SJCRH30 (cell line): ENCODE data around the gene OR10A3. TPM values are rescaled to one million over a fixed set of nuclear protein-coding genes. Genes with fewer than 3 reads are reported as not detected.

Experiments used
- DNase-seq, 2 experiments: peaks; one replicate each; pipeline ENCODE4 v3.0.0-alpha.2; 2015 to 2020
- H3K27ac ChIP-seq: fragments of 250-450 bp; sonication (Bioruptor Pico); 2 replicates; pipeline ENCODE4 v1.5.1; 2020; ENCODE audit warnings: mild to moderate bottlenecking, moderate library complexity
- H3K27me3 ChIP-seq: fragments of 250-450 bp; sonication (Bioruptor Pico); 2 replicates; pipeline ENCODE4 v1.5.1; 2020; ENCODE audit warnings: mild to moderate bottlenecking, moderate library complexity
- H3K36me3 ChIP-seq: fragments of 250-450 bp; sonication (Bioruptor Pico); 2 replicates; pipeline ENCODE4 v1.5.1; 2020; ENCODE audit warnings: mild to moderate bottlenecking, moderate library complexity
- H3K4me1 ChIP-seq: fragments of 250-450 bp; sonication (Bioruptor Pico); 2 replicates; pipeline ENCODE4 v1.5.1; 2020; ENCODE audit warnings: mild to moderate bottlenecking, moderate library complexity
- H3K4me3 ChIP-seq: fragments of 250-450 bp; sonication (Bioruptor Pico); 2 replicates; pipeline ENCODE4 v1.5.1; 2020; ENCODE audit warnings: mild to moderate bottlenecking, moderate library complexity
- H3K9me3 ChIP-seq: fragments of 250-450 bp; sonication (Bioruptor Pico); replicated peaks from 2 replicates; pipeline ENCODE4 v1.5.1; 2020; ENCODE audit warnings: mild to moderate bottlenecking, moderate library complexity
- total RNA-seq: library from RNA; depleted of rRNA; stranded (reverse); fragments of >200 nt; shearing (Covaris generic); gene quantifications from 2 replicates; pipeline ENCODE4 v1.2.3, GENCODE V29; 2014

Gene OR10A3
- total RNA-seq, 1 experiment from 2014 or later, result not detected

DNA sequence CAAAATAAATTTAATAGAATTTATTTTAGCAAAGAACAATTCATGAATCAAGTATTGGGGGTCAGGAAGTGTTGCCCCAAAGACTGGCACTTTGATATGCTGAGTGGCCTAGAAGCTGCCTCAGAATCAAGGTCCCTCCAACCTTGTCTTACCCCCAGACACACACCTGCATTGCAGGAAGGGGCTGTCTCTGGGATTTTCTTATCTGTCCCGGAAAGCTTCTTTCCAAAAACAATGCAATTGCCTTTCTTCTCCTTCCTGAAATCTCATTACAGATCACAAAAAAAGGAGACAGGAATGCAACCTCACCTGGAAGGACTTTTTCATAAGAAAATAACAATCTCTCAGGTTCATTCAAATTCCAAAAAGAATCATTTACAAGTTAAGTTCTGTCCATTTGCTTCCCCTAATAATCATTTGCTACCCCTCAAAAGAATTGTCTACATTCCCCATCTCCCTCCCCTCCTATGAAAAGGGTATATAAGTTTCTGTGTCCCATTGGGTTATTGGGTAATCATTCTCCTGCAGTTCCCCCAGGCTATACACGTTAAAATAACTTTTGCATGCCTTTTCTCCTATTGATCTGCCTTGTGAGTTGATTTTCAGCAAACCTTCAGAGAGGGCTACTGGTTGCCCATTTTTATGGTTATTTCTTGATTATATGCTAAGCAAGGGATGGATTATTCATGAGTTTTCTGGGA is 31.8 kb downstream of the OR10A3 start:
- Histone ChIP-seq H3K4me3 (no peak overlapping the region), H3K27me3 (no peaks in the 10 kb centered on the region), H3K27ac (no peak overlapping the region), H3K9me3 (no peaks in the 10 kb centered on the region), H3K36me3 (no peaks in the 10 kb centered on the region), H3K4me1 (no peaks in the 10 kb centered on the region)
- DNase-seq, result no peak

GRCh38 chr11:7907121-7907520 is 34.4 kb downstream of the OR10A3 start:
- DNase-seq, result no peak
- no peaks in the 10 kb centered on the region for H3K9me3 ChIP-seq
- H3K4me3 ChIP-seq, result no peak overlapping the region
- H3K27me3 ChIP-seq, result no peaks in the 10 kb centered on the region
- H3K27ac ChIP-seq, result no peak overlapping the region
- no peaks in the 10 kb centered on the region for H3K4me1 ChIP-seq
- H3K36me3 ChIP-seq, result no peaks in the 10 kb centered on the region

- Histone ChIP-seq H3K9me3 (no peaks in the 10 kb centered on the region), H3K27me3 (no peaks in the 10 kb centered on the region), H3K27ac (no peak overlapping the region), H3K4me3 (no peak overlapping the region), H3K4me1 (no peaks in the 10 kb centered on the region), H3K36me3 (no peaks in the 10 kb centered on the region)
- DNase-seq, result no peak
Observed at GRCh38 chr11:7906481-7906880, 35.0 kb downstream of the OR10A3 start.

- H3K36me3 ChIP-seq, result no peaks in the 10 kb centered on the region
- H3K27ac ChIP-seq, result no peak overlapping the region
- DNase-seq, result no peak
- H3K9me3 ChIP-seq, result no peaks in the 10 kb centered on the region
- no peaks in the 10 kb centered on the region for H3K27me3 ChIP-seq
- no peak overlapping the region for H3K4me3 ChIP-seq
- no peaks in the 10 kb centered on the region for H3K4me1 ChIP-seq
Observed at GRCh38 chr11:7905961-7906429, 35.5 kb downstream of the OR10A3 start.

DNA sequence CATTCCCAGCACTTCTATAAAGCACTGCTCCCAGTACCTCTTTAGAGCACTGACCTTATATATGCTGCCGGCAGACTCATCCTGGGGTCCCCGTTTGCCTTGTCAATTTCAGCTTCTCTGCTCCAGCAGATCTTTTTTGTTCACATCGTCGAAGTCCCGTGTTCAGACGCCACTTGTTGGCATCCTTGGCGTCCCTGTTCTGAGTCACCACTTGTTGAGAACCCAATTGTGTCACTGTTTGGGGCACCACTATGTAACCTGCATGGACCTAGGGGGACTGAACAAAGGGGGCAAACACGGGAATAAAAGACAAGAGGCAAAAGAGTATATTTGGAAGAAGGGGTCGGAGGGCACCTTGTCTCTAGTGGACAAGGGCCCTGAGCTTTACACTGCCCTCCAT is 36.0 kb downstream of the OR10A3 start:
- no peak overlapping the region for H3K27ac ChIP-seq
- H3K9me3 ChIP-seq, result no peaks in the 10 kb centered on the region
- H3K27me3 ChIP-seq, result no peaks in the 10 kb centered on the region
- H3K4me1 ChIP-seq, result no peaks in the 10 kb centered on the region
- H3K4me3 ChIP-seq, result no peak overlapping the region
- no peaks in the 10 kb centered on the region for H3K36me3 ChIP-seq
- DNase-seq, result no peak

- no peaks in the 10 kb centered on the region for H3K9me3 ChIP-seq
- DNase-seq, result no peak
- H3K4me1 ChIP-seq, result no peaks in the 10 kb centered on the region
- H3K27me3 ChIP-seq, result no peaks in the 10 kb centered on the region
- H3K4me3 ChIP-seq, result no peak overlapping the region
- no peak overlapping the region for H3K27ac ChIP-seq
- no peaks in the 10 kb centered on the region for H3K36me3 ChIP-seq
Observed at GRCh38 chr11:7904917-7905316, 36.6 kb downstream of the OR10A3 start.

- no peak for DNase-seq
- Histone ChIP-seq H3K27me3 (no peaks in the 10 kb centered on the region), H3K4me3 (no peak overlapping the region), H3K27ac (no peak overlapping the region), H3K36me3 (no peaks in the 10 kb centered on the region), H3K9me3 (no peaks in the 10 kb centered on the region), H3K4me1 (no peaks in the 10 kb centered on the region)
Observed at GRCh38 chr11:7903940-7904339, 37.6 kb downstream of the OR10A3 start.

DNA sequence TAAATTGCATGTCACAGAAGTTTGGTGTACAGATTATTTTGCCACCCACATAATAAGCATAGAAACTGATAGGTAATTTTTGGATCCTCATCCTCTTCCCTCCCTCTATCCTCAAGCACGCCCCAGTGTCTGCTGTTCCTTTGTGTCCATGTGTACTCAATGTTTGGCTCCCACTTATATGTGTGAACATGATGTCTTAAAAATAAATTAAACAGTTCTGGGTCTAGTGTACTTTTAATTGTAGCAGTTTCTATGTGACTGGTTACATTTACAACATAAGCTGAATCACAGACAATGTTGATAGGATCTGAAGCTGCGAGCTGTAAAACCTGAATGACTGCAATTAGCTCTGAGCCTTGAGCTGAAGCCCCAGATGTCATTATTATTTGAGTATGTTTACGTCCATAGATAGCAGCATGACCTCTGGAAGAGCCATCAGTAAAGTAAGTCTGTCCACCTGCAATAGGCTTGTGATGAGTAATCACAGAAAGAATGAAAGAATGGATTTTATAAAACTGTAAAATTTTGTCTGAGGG is 40.1 kb downstream of the OR10A3 start:
- no peaks in the 10 kb centered on the region for H3K4me1 ChIP-seq
- no peaks in the 10 kb centered on the region for H3K9me3 ChIP-seq
- H3K36me3 ChIP-seq, result no peaks in the 10 kb centered on the region
- H3K4me3 ChIP-seq, result no peak overlapping the region
- DNase-seq, result no peak
- no peak overlapping the region for H3K27ac ChIP-seq
- no peaks in the 10 kb centered on the region for H3K27me3 ChIP-seq

- no peak overlapping the region for H3K4me3 ChIP-seq
- DNase-seq, result no peak
- no peaks in the 10 kb centered on the region for H3K27me3 ChIP-seq
- H3K4me1 ChIP-seq, result no peaks in the 10 kb centered on the region
- no peaks in the 10 kb centered on the region for H3K9me3 ChIP-seq
- H3K27ac ChIP-seq, result no peak overlapping the region
- H3K36me3 ChIP-seq, result no peaks in the 10 kb centered on the region
Observed at GRCh38 chr11:7900686-7901085, 40.8 kb downstream of the OR10A3 start.

- H3K27me3 ChIP-seq, result no peaks in the 10 kb centered on the region
- no peak overlapping the region for H3K4me3 ChIP-seq
- H3K9me3 ChIP-seq, result no peaks in the 10 kb centered on the region
- no peak overlapping the region for H3K27ac ChIP-seq
- DNase-seq, result no peak
- no peaks in the 10 kb centered on the region for H3K36me3 ChIP-seq
- no peaks in the 10 kb centered on the region for H3K4me1 ChIP-seq
Observed at GRCh38 chr11:7899418-7899817, 42.1 kb downstream of the OR10A3 start.

- no peaks in the 10 kb centered on the region for H3K4me1 ChIP-seq
- no peak overlapping the region for H3K27ac ChIP-seq
- no peak for DNase-seq
- no peaks in the 10 kb centered on the region for H3K36me3 ChIP-seq
- H3K9me3 ChIP-seq, result no peaks in the 10 kb centered on the region
- H3K27me3 ChIP-seq, result no peaks in the 10 kb centered on the region
- H3K4me3 ChIP-seq, result no peak overlapping the region
Observed at GRCh38 chr11:7898666-7899283, 42.7 kb downstream of the OR10A3 start.

DNA sequence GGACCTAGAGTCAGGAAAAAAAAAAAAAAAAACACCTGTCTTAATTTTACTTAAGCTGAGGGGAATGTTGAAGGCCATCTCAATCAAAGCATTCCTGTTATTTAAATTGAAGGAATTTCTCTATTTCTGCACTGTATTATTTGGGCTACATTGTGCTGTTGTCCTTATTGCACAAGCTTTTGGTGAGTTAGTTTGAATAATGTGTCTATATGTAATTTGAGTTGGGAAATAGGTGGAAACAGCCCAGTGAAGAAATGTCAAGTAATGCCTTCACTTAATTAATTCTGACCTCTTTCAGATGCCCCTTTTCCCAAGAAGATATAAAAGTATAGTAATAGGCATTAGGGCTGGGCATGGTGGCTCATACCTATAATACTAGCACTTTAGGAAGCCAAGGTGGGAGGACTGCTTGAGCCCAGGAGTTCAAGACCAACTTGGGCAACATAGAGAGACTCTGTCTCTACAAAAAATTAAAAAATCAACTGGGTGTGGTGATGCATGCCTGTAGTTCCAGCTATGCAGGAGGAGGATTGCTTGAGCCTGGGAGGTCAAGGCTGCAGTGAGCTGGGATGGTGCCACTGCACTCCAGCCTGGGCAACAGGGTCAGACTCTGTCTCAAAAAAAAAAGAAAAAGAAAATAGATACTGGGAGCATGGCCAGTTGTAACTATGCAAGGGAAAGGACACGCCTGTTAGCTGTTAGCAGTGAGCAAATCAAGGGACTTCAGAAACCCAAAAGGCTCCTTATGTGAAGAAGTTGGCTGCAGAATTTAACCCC is 45.3 kb downstream of the OR10A3 start:
- DNase-seq, result no peak
- H3K27me3 ChIP-seq, result no peaks in the 10 kb centered on the region
- no peak overlapping the region for H3K27ac ChIP-seq
- no peak overlapping the region for H3K4me3 ChIP-seq
- H3K9me3 ChIP-seq, result no peaks in the 10 kb centered on the region
- H3K4me1 ChIP-seq, result peaks cover 3% of the 10 kb centered on the region; the same call in 1 of the 2 replicates
- H3K36me3 ChIP-seq, result no peaks in the 10 kb centered on the region

DNA sequence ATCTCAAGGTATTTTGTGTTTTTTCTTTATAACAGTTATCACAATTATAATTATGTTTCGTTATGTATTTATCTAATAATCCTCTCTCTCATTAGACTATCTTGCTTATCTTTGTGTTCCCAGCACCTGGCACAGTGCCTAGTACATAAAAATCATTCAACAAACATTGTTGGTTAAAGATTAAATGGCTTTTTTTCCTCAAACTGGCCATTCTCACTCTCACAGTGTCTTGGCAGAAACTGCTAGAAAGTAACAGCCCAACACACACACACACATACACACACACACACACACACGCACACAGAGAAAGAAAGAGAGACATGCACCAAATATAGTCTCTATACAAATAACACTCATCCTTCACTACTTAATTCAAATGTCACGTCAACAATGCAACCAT is 47.3 kb downstream of the OR10A3 start:
- Histone ChIP-seq H3K36me3 (no peaks in the 10 kb centered on the region), H3K27ac (no peak overlapping the region), H3K9me3 (no peaks in the 10 kb centered on the region), H3K4me3 (no peak overlapping the region), H3K4me1 (peaks cover 3% of the 10 kb centered on the region; the same call in 1 of the 2 replicates), H3K27me3 (no peaks in the 10 kb centered on the region)
- no peak for DNase-seq

DNA sequence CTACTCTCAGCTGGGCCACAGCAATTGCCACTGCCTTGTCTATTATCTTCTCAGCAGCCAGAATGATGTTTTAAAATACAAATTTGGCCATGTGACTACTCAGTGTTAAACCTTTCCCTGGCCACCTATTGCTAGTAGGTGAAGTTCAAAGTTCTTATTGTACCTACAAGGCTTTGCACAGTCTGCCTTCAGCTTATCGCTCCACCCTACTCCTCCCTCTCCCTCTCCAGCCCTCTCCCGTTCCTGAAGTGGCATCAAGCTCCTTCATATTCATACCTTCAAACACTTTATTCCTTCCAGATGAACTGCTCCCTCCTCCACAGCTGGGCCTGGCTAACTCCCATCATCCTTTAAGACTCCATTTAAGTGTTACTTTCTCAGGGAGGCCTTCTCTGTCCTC is 47.7 kb downstream of the OR10A3 start:
- no peaks in the 10 kb centered on the region for H3K36me3 ChIP-seq
- H3K9me3 ChIP-seq, result no peaks in the 10 kb centered on the region
- no peak overlapping the region for H3K4me3 ChIP-seq
- DNase-seq, result no peak
- peaks cover 3% of the 10 kb centered on the region; the same call in 1 of the 2 replicates for H3K4me1 ChIP-seq
- no peaks in the 10 kb centered on the region for H3K27me3 ChIP-seq
- H3K27ac ChIP-seq, result no peak overlapping the region

- peak; percentile 14 to 69 for DNase-seq
- Histone ChIP-seq H3K36me3 (no peaks in the 10 kb centered on the region), H3K4me1 (peaks cover 3% of the 10 kb centered on the region; the same call in 1 of the 2 replicates), H3K27me3 (no peaks in the 10 kb centered on the region), H3K4me3 (no peak overlapping the region), H3K9me3 (no peaks in the 10 kb centered on the region), H3K27ac (no peak overlapping the region)
Observed at GRCh38 chr11:7892840-7893254, 48.7 kb downstream of the OR10A3 start.
